GM23248 (cell line): Measurements from ENCODE around the gene SDHB. TPM values are rescaled to one million over a fixed set of nuclear protein-coding genes. Genes with fewer than 3 reads are reported as not detected.

Experiments
- DNase-seq: peaks from one replicate; pipeline ENCODE4 v3.0.0-alpha.2; 2015
- H2AFZ ChIP-seq: fragments of 200-600 bp; sonication (generic); 2 replicates; pipeline ENCODE4 v1.6.1; 2016; ENCODE audit warnings: antibody characterized with exemption
- H3F3A ChIP-seq: fragments of 200-600 bp; sonication (generic); 2 replicates; pipeline ENCODE4 v1.6.1; 2016; ENCODE audit warnings: mild to moderate bottlenecking, antibody characterized with exemption, mixed run types; ENCODE audit not compliant: insufficient read depth
- H3K27ac ChIP-seq: fragments of 200-600 bp; sonication (generic); 2 replicates; pipeline ENCODE4 v1.5.1; 2016; ENCODE audit warnings: mild to moderate bottlenecking
- H3K27me3 ChIP-seq: fragments of 200-600 bp; sonication (generic); replicated peaks from 2 replicates; pipeline ENCODE4 v1.6.1; 2016; ENCODE audit warnings: mild to moderate bottlenecking; ENCODE audit not compliant: insufficient read depth
- H3K36me3 ChIP-seq: fragments of 200-600 bp; sonication (generic); 2 replicates; pipeline ENCODE4 v1.6.1; 2016; ENCODE audit warnings: low read depth, mild to moderate bottlenecking
- H3K4me1 ChIP-seq: fragments of 200-600 bp; sonication (generic); 2 replicates; pipeline ENCODE4 v1.6.1; 2016; ENCODE audit warnings: mild to moderate bottlenecking; ENCODE audit not compliant: insufficient read depth
- H3K4me2 ChIP-seq: fragments of 200-600 bp; sonication (generic); one replicate; pipeline ENCODE4 v1.6.1; 2016; ENCODE audit warnings: mild to moderate bottlenecking; ENCODE audit not compliant: unreplicated experiment
- H3K4me3 ChIP-seq: fragments of 200-600 bp; sonication (generic); 2 replicates; pipeline ENCODE4 v1.5.1; 2016; ENCODE audit warnings: mild to moderate bottlenecking
- H3K79me2 ChIP-seq: fragments of 200-600 bp; sonication (generic); 2 replicates; pipeline ENCODE4 v1.6.1; 2016; ENCODE audit warnings: mild to moderate bottlenecking; ENCODE audit not compliant: insufficient read depth
- H3K9ac ChIP-seq: fragments of 200-600 bp; sonication (generic); 2 replicates; pipeline ENCODE4 v1.6.1; 2016; ENCODE audit warnings: mild to moderate bottlenecking
- H3K9me2 ChIP-seq: fragments of 200-600 bp; sonication (generic); 2 replicates; pipeline ENCODE4 v1.6.1; 2016; ENCODE audit warnings: mixed run types, mild to moderate bottlenecking, moderate library complexity; ENCODE audit not compliant: insufficient read depth
- H3K9me3 ChIP-seq: fragments of 200-600 bp; sonication (generic); one replicate; pipeline ENCODE4 v1.6.1; 2017; ENCODE audit warnings: low read depth
- H4K20me1 ChIP-seq: fragments of 200-600 bp; sonication (generic); 2 replicates; pipeline ENCODE4 v1.6.0; 2016; ENCODE audit not compliant: insufficient read depth
- EZH2 ChIP-seq: fragments of 200-600 bp; sonication (generic); IDR thresholded peaks from 2 replicates; pipeline ENCODE4 v1.6.1; 2018; ENCODE audit warnings: antibody characterized with exemption, mild to moderate bottlenecking; ENCODE audit not compliant: insufficient read depth, poor library complexity, severe bottlenecking
- EZH2phosphoT487 ChIP-seq: fragments of 200-600 bp; sonication (generic); IDR thresholded peaks from 2 replicates; pipeline ENCODE4 v1.6.1; 2018; ENCODE audit warnings: antibody characterized with exemption, moderate library complexity, mild to moderate bottlenecking, low read depth; ENCODE audit not compliant: insufficient read depth
- WGBS, 2 experiments: methylation state at CpG; one replicate each; pipeline ENCODE4 v1.1.6; 2015 to 2017; ENCODE audit warnings: low lambda C conversion rate in 2 of 2, low coverage in 1 of 2; ENCODE audit errors: missing lambda C conversion rate in 2 of 2; 5-methylcytosine and 5-hydroxymethylcytosine counted together
- in situ Hi-C: fragments of 300-500 bp; cut with MboI; formaldehyde crosslinking; loops from 2 replicates; pipeline ENCODE4 v1.15.0; 2020
- polyA plus RNA-seq: library from polyadenylated mRNA; unstranded; fragments of >200 nt; fragmentation: Nextera tagmentation; extraction: Ambion mirVana; gene quantifications from 2 replicates; pipeline ENCODE4 v1.2.1, GENCODE V29; 2016
- total RNA-seq: library from RNA; depleted of rRNA; stranded (reverse); fragments of >200 nt; shearing (Covaris generic); gene quantifications from 2 replicates; pipeline ENCODE4 v1.2.3, GENCODE V29; 2014

SDHB gene
- total and polyA plus RNA-seq, 2 experiments from 2014 or later = 84.1 to 124 TPM

DNA sequence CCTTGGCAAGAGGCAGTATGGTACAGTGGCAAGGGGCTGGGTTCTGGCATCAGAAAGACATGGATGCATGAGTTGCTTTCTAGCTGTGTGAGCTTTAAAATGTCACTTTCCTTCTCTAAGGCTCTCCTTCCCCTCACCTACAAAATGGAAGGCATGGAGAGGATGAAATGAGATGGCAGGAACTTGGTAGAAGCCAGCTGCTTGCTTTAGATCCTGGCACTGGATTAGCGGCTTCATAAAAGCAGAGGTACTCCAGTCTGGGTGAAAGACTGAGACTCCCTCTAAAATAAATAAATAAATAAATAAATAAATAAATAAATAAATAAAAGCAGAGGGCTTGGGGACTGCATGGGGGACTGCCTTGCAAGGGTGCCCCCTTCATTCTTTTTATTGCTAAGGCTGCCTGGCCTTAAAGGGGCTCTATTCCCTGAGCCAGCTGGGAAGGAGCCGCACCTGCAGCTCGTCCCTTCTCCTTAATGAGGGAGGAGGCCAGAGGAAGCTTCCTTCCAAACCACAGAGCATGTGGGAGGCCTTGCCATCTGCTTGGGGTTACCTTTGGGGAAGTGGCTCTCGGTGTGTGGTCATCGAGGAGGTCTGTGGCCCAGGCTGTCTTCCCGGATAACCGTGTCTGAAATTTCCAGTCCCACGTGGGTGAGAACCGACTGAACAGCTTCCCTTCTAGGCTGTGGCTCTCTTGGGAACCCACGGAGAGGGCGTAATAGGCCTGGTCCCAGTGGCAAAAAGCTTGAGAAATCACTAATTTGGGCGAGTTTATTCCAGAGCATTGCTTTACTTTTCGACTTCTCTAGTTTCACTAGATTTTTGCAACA lies 40.1 kb downstream of the SDHB start:
- DNase-seq = no peak
- H3K9ac ChIP-seq = no peak overlapping the region
- 90 to 91% methylated on average over 13 of the region's 13 CpGs for WGBS, 2 experiments
- no peaks in the 10 kb centered on the region for H3K9me2 ChIP-seq
- no peak for TF ChIP-seq EZH2
- TF ChIP-seq EZH2phosphoT487 = no peak
- in situ Hi-C loops = no loop called here
- no peak overlapping the region for H3K4me2 ChIP-seq
- H3K9me3 ChIP-seq = no peaks in the 10 kb centered on the region
- no peak overlapping the region for H3K4me3 ChIP-seq
- no peak overlapping the region for H2AFZ ChIP-seq
- peaks cover 23% of the 10 kb centered on the region for H3K4me1 ChIP-seq
- H3K36me3 ChIP-seq = no peaks in the 10 kb centered on the region; the same call in 1 of the 2 replicates
- no peaks in the 10 kb centered on the region for H4K20me1 ChIP-seq
- peaks cover 13% of the 10 kb centered on the region for H3F3A ChIP-seq
- no peak overlapping the region for H3K27ac ChIP-seq
- peaks cover 7% of the 10 kb centered on the region; the same call in 1 of the 2 replicates for H3K79me2 ChIP-seq
- H3K27me3 ChIP-seq = no peaks in the 10 kb centered on the region

DNA sequence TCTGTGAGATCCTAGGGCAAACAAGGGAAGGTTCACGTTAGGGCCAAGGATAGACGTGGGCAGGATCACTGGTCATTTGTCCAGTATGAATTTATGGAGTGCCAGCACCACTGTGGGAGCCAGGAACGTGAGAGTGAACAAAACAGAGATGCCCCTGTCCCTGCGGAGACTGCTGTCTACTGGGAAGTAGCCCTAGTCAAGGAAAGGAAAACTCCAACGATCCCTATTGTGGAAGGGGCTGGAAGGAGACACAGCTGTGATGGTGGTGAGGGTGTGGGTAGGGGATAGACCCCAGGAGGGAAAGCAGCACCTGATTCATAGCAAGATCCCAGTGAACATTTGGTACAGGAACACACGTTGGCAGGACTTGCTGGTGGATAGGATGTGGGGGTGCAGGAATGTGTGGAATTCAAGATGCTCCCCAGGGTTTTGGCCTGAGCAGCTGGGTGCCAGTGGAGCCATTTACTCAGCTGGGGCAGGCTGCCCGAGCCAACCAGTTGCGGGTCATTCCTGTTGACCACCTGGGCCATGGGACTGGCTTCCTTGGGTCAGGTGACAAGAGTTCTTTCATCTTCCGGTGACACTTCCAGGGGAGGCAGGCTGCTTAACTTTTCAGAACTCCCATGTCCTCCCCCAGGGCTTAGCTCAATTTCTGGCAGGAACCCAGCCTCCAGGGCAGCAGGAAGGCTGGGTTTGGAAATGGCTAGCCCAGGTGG lies 40.9 kb downstream of the SDHB start:
- Histone ChIP-seq H3K4me3 (no peak overlapping the region), H4K20me1 (no peaks in the 10 kb centered on the region), H3K79me2 (peaks cover 7% of the 10 kb centered on the region; the same call in 1 of the 2 replicates), H3K4me2 (no peak overlapping the region), H2AFZ (no peak overlapping the region), H3K9me3 (no peaks in the 10 kb centered on the region), H3F3A (peaks cover 13% of the 10 kb centered on the region), H3K4me1 (peaks cover 23% of the 10 kb centered on the region), H3K27me3 (no peaks in the 10 kb centered on the region), H3K36me3 (no peaks in the 10 kb centered on the region; the same call in 1 of the 2 replicates), H3K9me2 (no peaks in the 10 kb centered on the region), H3K9ac (no peak overlapping the region), H3K27ac (no peak overlapping the region)
- DNase-seq = peak; percentile 53
- 63 to 67% methylated on average over 9 of the region's 9 CpGs for WGBS, 2 experiments
- in situ Hi-C loops = no loop called here
- TF ChIP-seq EZH2 = no peak
- TF ChIP-seq EZH2phosphoT487 = no peak

DNA sequence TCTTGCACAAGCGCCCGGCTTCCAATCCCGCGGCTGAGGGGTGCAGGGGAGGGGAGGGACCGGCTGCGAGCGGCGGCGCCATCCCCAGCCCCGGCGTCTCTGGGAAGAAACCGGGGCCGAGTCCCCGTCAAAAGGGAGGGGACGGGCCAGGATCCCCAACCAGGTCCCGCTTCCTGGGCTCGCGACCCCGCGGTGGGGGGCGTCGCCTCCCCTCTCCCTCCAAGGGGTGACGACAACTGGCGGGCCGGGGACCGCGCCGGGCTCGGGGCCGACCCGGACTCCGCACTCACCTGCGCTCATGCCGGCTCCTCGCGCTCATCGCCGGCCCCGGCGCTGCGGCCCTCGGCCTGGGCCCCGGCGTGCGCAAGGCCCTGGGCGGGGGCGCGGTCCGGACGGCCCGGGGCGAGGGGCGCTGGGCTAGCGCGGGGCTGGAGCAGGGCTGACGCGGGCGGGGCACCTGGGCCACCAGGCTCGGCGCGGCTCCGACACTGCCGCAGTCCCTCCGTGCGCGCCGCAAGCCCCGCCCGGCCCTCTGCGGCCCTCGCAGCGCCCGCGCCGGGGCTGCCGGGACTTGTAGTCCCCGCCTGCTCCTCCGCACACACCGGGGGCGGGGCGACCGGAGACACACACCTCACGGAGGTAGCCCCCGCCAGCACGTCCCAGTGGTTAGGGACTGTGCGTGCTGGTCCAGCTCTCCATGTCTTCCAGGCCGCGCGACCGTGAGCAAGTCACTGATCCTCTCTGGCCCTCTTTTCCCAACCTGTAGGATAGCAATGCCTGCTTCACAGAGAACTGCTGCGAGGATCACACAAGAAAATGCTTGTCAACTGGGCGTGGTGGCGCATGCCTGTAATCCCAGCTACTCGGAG lies 42.2 kb downstream of the SDHB start, which contains the start of gene ATP13A2:
TSS of gene ATP13A2 (minus strand) at position 490 of the 869 bp plus-strand sequence. CDS start at position 300, 190 bp downstream.
- Histone ChIP-seq H3K79me2 (peaks cover 7% of the 10 kb centered on the region; the same call in 1 of the 2 replicates), H3K9me3 (no peaks in the 10 kb centered on the region), H3K4me3 (peak within 1 kb of the TSS; percentile 84), H3K9ac (peak within 1 kb of the TSS; percentile 67), H3K27me3 (no peaks in the 10 kb centered on the region), H3K4me1 (peaks cover 23% of the 10 kb centered on the region), H3K9me2 (no peaks in the 10 kb centered on the region), H3K36me3 (no peaks in the 10 kb centered on the region), H3K27ac (no peak within 1 kb of the TSS), H2AFZ (peak within 1 kb of the TSS; percentile 81), H4K20me1 (no peaks in the 10 kb centered on the region), H3K4me2 (peak within 1 kb of the TSS; percentile 99), H3F3A (peaks cover 13% of the 10 kb centered on the region)
- TF ChIP-seq EZH2phosphoT487 = no peak
- no peak for TF ChIP-seq EZH2
- in situ Hi-C loops = no loop called here
- 1% methylated on average over 42 to 62 of the region's 94 CpGs for WGBS, 2 experiments
- peak; percentile 92 for DNase-seq

DNA sequence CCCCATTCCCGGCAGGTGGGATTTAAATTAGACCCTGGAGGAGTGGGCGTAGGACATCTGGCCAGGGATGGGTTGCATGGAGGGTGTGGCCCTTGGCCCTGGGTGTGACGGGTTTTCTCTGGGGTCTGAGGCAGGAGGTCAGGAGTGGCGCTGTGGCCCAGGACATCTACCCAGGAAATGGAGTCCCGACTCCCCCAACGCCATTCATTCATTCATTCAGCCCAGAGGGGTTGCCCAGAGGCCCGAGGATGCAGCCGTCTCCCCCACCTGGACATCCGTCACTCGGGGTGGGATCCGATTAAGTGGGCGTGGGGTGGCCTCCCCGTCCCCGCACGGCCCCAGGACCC lies 42.8 kb downstream of the SDHB start:
- peaks cover 8% of the 10 kb centered on the region for H3F3A ChIP-seq
- H3K27me3 ChIP-seq = no peaks in the 10 kb centered on the region
- H3K4me3 ChIP-seq = peak overlapping the region; percentile 84
- in situ Hi-C loops = no loop called here
- no peaks in the 10 kb centered on the region for H4K20me1 ChIP-seq
- H3K9ac ChIP-seq = peak overlapping the region; percentile 67
- H3K79me2 ChIP-seq = peaks cover 7% of the 10 kb centered on the region; the same call in 1 of the 2 replicates
- WGBS, 2 experiments = 2 to 3% methylated on average over 14 to 15 of the region's 15 CpGs
- H3K4me1 ChIP-seq = peaks cover 23% of the 10 kb centered on the region
- H3K9me2 ChIP-seq = no peaks in the 10 kb centered on the region
- no peaks in the 10 kb centered on the region for H3K36me3 ChIP-seq
- no peak overlapping the region for H3K27ac ChIP-seq
- TF ChIP-seq EZH2 (no peak), EZH2phosphoT487 (no peak)
- H3K9me3 ChIP-seq = no peaks in the 10 kb centered on the region
- H2AFZ ChIP-seq = peak overlapping the region; percentile 80
- peak overlapping the region; percentile 91 for H3K4me2 ChIP-seq
- DNase-seq = no peak
